ENCODE results near the gene IFNK.

Gene IFNK

DNA sequence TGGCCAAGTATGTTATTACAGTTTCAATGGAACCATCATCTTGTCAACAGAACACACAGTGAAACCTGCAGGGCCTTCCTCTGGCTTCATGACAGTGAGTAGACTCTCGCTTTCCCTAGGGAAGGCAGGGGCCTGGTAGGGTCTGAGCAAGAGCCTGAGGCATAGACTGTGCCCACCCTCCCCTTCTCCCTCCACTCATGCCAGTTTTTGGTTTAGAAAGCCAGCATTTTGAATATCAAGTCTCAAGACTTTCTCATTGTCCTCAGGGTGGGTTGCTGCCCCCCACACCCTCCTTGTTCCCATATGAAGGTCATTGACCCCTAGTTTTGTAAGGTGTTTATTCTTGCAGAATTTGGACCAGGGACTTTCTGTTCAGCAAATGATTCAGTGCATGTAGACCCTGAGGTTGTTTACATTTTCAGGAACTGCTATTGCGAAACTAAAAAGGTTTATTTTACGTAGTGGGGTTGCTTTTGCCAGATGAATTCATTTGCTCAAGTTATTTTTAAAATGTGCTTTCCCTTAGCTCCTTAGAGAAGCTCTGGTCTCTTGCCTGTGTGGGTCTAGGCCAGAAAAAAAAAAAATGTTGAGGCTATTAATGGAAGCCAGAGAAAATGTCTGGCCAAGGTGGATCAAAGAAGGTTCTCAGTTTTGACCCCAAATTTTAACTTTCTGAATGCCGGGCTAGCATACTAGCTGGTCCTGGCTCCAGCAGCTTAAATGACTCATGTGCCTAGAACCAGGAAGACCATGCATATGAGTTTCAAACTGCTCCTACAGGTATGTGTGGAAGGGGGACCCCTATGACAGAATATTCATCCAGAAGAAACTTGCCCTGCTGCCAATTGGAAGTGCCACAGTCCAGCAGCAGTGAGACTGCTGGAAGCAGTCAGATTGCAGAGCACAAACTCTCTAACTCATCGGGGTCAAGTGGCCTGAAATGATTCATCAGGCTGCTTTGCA is 15.7 kb downstream of the IFNK start:
- no peak for DNase-seq

GRCh38 chr9:27540502-27540901 is 16.4 kb downstream of the IFNK start:
- no peak for DNase-seq

DNA sequence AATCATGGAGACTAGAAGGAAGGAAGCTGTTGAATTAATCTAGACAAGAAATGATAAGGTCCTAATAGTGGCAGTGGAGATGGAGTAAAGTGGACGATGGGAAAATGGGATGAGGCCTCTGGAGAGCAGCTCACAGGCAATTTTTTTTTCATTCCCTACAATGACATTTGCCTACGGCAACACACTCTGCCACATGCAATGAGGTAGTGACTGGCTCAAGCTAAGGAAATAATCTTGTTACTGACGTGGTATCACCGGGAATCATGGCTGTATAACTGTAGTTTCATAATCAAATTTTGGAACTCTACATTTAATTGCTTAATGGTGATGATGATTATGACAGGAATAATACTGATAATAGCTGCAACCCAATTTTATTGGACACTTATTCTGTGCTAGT is 17.6 kb downstream of the IFNK start:
- no peak for DNase-seq

- DNase-seq, result no peak
Observed at GRCh38 chr9:27542508-27542907, 18.4 kb downstream of the IFNK start.

DNA sequence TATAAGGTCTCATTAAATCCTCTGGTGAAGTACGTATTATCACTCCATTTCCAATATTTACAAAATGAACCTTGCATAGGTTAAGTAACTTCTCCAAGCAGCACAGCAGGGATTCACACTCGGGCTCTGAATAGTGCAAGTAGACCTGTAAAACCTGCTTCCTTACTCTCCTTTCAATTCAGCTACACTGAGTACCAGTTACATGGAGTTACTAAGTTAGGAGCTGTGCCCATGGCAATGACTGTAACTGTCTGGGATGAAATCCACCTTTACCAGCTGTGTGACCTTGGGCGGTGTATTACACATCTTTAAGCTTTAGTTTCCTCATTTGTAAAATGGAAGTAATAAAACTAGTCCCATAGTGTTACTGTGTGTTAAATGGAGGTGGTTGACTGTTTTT is 21.4 kb downstream of the IFNK start:
- DNase-seq, result no peak

- no peak for DNase-seq
Observed at GRCh38 chr9:27548055-27548741, 24.1 kb downstream of the IFNK start.

DNA sequence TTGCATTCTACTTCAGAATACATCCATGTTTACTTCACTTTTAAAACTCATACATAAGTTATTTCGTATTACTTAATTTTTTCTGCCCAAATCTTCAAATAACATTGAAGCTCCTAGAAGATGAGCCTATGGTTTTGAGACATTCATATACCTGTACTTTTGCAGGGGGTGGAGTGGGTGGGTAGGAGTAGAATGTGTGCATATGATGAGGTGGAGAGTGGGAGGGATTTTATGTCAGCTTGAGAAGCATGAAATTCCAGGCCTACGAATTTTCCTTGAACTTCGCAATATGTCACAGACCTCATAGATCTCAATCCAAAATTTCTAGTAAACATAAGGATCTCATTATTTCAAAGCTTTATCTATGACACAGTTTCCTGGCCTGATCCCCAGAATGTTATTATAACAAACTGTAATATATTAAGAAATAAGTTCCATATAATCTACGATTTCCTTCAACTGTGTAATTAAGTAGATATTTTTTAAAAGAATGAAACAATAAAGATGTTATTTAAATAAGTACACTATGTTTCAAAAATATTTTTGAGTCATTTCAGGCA is 25.2 kb downstream of the IFNK start:
- DNase-seq, result no peak

GRCh38 chr9:27554712-27555111 is 30.6 kb downstream of the IFNK start:
- no peak for DNase-seq

DNA sequence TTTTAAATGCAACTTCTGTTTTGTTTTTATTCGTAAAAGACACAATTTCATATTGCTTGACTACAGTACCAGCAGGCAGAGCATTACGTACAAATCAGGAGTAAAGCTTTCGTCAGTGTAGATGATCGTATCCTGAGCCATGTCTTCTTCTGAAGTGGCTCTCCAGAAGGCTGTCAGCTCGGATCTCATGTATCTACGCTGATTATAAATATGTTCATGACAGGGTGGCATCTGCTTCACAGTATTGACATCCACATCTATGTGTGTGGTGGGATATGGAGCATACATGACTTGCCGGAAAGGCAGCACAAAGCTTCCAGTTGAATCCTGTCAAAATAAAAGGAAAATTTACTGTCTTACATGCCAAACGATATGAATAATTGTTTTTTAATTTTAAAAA is 32.4 kb downstream of the IFNK start:
- DNase-seq, result no peak

- no peak for DNase-seq
Observed at GRCh38 chr9:27558307-27558706, 34.2 kb downstream of the IFNK start.

DNA sequence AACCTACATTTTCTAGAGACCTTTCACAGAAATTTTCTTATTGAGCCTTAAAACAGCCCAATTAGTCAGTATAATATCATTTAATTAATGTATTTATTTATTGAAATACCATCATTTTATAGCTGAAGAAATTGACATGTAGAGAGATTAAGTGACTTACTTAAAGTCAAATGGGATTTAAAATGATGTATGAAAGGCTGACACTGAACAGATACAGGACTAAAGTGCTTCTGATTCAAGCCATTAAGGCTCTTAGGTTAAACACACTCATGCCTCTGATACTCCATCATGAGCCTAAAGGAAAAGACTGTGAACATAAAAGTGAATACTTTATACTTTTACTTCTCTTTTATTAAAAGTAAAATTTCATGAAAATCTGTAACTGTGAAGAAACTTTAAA is 36.4 kb downstream of the IFNK start:
- no peak for DNase-seq

GRCh38 chr9:27561685-27562084 is 37.6 kb downstream of the IFNK start:
- DNase-seq, result no peak

GRCh38 chr9:27563738-27564430 is 39.8 kb downstream of the IFNK start:
- no peak for DNase-seq

DNA sequence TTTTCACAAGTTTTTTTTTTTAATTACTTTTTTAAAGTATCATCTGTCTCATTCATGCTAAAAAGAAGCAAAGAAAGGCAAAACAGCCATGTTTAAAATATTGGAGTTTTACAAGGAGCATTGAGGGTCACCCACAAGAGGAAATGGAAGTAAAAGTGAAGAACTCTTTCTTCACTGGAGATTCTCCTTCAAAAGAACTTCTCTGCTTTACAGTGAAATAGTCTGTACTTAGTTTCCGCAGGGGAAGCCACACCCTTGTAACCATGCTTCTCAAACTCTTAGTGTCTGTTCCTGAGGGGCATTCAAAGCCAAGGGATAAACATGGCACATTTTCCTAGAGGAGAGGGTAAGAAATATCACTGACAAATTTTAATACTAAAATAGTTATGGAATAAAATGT is 40.6 kb downstream of the IFNK start:
- no peak for DNase-seq

- no peak for DNase-seq
Observed at GRCh38 chr9:27565696-27566095, 41.6 kb downstream of the IFNK start.

DNA sequence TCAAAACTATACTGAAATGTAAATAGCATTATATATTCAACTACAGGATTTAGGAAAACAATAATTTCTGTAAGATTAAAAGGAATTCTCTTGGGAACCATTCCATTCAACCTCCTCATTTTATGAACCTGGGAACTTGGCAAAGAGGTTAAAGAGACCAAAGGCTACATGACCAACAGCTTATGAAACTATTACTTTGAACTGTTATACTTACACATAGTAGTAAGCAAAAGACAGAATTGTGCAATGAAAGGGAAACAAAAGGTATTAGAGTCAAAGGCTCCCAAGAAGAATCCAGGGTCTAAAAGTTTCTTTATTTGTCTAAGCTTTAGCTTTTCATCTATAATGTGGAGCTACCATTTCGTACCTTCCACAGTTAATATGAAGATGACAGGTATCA is 42.0 kb downstream of the IFNK start:
- no peak for DNase-seq

DNA sequence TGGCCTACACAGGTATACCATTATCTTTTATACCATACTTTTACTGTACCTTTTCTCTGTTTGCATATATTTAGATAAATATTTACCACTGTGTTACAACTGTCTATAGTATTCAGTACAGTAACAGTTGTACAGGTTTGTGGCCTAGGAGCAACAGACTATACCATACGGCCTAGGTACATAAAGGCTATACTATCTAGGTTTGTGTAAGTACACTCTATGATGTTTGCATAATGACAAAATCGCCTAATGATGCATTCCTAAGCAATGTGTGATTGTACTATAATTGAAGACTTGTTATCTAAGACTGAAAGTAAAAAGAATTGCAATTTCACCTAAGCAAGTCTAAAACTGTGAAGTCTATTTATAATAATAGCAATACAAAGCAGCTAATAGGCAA is 45.3 kb downstream of the IFNK start:
- DNase-seq, result no peak

DNA sequence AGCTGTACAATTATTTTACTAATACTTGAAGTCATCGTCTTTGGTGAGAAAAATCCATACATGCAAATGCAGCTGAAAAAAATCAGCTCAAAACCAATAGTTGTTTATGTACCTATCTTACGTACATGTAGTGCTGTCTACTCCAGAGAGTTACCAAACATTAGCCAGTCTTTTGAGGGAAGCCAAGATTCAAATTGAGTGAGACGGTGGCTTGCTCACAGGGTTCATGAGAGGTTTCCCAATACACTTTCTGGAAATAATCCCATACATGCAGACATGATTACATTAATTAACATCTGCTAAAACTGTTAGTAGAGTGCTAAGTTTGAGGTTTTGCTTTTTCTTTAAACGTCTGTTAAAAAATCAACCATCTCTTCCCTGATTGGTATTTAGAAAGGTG is 46.9 kb downstream of the IFNK start:
- no peak for DNase-seq

DNA sequence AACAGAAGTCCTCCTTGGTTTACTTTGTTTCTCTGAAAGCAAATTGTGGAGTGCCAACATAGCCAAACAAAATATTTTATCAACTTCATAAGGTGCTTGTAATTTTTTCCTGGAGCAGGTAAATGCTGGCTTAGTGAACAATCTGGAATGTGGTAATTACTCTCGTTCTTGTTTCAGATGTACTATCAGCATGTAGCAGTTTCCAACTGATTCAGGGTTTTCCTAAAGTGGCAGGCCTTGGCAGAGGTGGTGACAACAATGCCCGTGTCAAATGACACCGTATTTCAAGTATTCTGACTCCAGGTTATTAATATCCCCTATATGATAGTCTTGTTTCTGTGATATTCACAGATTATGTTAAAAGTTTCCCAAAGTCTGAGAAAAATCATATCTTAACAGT is 48.0 kb downstream of the IFNK start:
- no peak for DNase-seq

DNA sequence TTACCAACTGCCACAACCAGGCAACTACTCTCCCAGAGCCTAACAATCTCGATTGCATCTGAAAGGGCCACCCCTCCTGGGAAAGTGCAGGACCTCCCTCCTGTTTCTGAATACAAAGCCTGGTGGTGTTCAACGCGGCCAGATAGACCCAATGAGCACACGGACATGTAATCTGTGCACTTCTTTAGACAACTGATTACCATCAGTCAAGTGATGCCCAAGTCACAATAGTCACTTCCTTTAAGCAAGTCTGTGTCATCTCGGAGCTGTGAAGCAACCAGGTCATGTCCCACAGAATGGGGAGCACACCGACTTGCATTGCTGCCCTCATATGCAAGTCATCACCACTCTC is 48.5 kb downstream of the IFNK start:
- no peak for DNase-seq

DNA sequence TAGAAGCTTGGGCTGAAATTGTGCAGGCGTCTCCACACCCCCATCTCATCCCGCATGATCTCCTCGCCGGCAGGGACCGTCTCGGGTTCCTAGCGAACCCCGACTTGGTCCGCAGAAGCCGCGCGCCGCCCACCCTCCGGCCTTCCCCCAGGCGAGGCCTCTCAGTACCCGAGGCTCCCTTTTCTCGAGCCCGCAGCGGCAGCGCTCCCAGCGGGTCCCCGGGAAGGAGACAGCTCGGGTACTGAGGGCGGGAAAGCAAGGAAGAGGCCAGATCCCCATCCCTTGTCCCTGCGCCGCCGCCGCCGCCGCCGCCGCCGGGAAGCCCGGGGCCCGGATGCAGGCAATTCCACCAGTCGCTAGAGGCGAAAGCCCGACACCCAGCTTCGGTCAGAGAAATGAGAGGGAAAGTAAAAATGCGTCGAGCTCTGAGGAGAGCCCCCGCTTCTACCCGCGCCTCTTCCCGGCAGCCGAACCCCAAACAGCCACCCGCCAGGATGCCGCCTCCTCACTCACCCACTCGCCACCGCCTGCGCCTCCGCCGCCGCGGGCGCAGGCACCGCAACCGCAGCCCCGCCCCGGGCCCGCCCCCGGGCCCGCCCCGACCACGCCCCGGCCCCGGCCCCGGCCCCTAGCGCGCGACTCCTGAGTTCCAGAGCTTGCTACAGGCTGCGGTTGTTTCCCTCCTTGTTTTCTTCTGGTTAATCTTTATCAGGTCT is 49.0 kb downstream of the IFNK start, which contains the start of gene C9orf72:
C9orf72 (minus strand) TSS at position 564 of the 716 bp plus-strand sequence. CDS start 6,361 bp downstream, outside the sequence.
- DNase-seq, result peak; percentile 71
